ENCODE results near the gene OLFML2B. TPM values are rescaled to one million over a fixed set of nuclear protein-coding genes. Genes with fewer than 3 reads are reported as not detected.
A peak's percentile ranks its signal among the peaks of the same experiment; 100 is the strongest.

The OLFML2B gene
- total RNA-seq, 4 donors from 2014 or later = 18.6 to 42.3 (median 20.9) TPM

GRCh38 chr1:161981735-161982506 is 41.7 kb downstream of the OLFML2B start:
- no peak overlapping the region for H3K4me3 ChIP-seq
- peak overlapping the region in 2 of 4 donors; percentile 13 to 49 for H3K27ac ChIP-seq
- DNase-seq (ENCODE audit: low spot score in 2 of 2) = no peak
- H3K27me3 ChIP-seq = no peaks in the 10 kb centered on the region
- H3K9me3 ChIP-seq = no peaks in the 10 kb centered on the region
- TF ChIP-seq POLR2A (IDR thresholded peaks at IDR 0.05) (no peak), EP300 (IDR thresholded peaks at IDR 0.05) (no peak), CTCF (IDR thresholded peaks at IDR 0.05) (no peak)
- peaks cover 0 to 41% (median 0%) of the 10 kb centered on the region in 3 donors for H3K36me3 ChIP-seq
- peaks cover 0 to 16% (median 4%) of the 10 kb centered on the region in 4 donors for H3K4me1 ChIP-seq
- WGBS, 2 donors = 59 to 67% methylated on average over 11 of the region's 11 CpGs

- Histone ChIP-seq H3K27me3 (no peaks in the 10 kb centered on the region), H3K36me3 (peaks cover 0 to 39% (median 0%) of the 10 kb centered on the region in 3 donors), H3K9me3 (no peaks in the 10 kb centered on the region), H3K27ac (peak overlapping the region in 2 of 4 donors; percentile 21 to 49), H3K4me1 (peaks cover 0 to 9% (median 0%) of the 10 kb centered on the region in 4 donors), H3K4me3 (no peak overlapping the region)
- no peak for TF ChIP-seq CTCF (IDR thresholded peaks at IDR 0.05)
- TF ChIP-seq EP300 (IDR thresholded peaks at IDR 0.05) = no peak
- no peak for TF ChIP-seq POLR2A (IDR thresholded peaks at IDR 0.05)
- 88 to 93% methylated on average over 8 of the region's 8 CpGs for WGBS, 2 donors
- DNase-seq (ENCODE audit: low spot score in 2 of 2) = no peak
Observed at GRCh38 chr1:161981126-161981525, 42.5 kb downstream of the OLFML2B start.

- H3K27ac ChIP-seq = no peak overlapping the region
- no peak for TF ChIP-seq EP300 (IDR thresholded peaks at IDR 0.05)
- TF ChIP-seq CTCF (IDR thresholded peaks at IDR 0.05) = no peak
- TF ChIP-seq POLR2A (IDR thresholded peaks at IDR 0.05) = no peak
- no peaks in the 10 kb centered on the region for H3K27me3 ChIP-seq
- H3K9me3 ChIP-seq = no peaks in the 10 kb centered on the region
- DNase-seq (ENCODE audit: low spot score in 2 of 2) = no peak
- H3K4me1 ChIP-seq = peaks cover 0 to 21% (median 5%) of the 10 kb centered on the region in 4 donors
- no peak overlapping the region for H3K4me3 ChIP-seq
- peaks cover 0 to 22% (median 0%) of the 10 kb centered on the region in 3 donors for H3K36me3 ChIP-seq
- 89 to 90% methylated on average over 31 of the region's 31 CpGs for WGBS, 2 donors
Observed at GRCh38 chr1:161978011-161978790, 45.5 kb downstream of the OLFML2B start.

GRCh38 chr1:161973924-161974845 is 49.5 kb downstream of the OLFML2B start:
- Histone ChIP-seq H3K36me3 (peaks cover 0 to 10% (median 0%) of the 10 kb centered on the region in 3 donors), H3K27me3 (no peaks in the 10 kb centered on the region), H3K9me3 (no peaks in the 10 kb centered on the region), H3K27ac (peak overlapping the region in 2 of 4 donors; percentile 27 to 72), H3K4me3 (no peak overlapping the region), H3K4me1 (peaks cover 0 to 52% (median 10%) of the 10 kb centered on the region in 4 donors)
- WGBS, 2 donors = 37 to 51% methylated on average over 7 to 9 of the region's 9 CpGs
- DNase-seq (ENCODE audit: low spot score in 2 of 2) = no peak
- TF ChIP-seq POLR2A (IDR thresholded peaks at IDR 0.05) (no peak), CTCF (IDR thresholded peaks at IDR 0.05) (no peak), EP300 (IDR thresholded peaks at IDR 0.05) (no peak)
